NOMO-1 (cell line): ENCODE measurements around the gene TAF11L12.
"Not testable (repeated sequence)": the region's sequence is repeated elsewhere in the genome, so short reads cannot be mapped to it uniquely, and the experiment has no call there.

Experiments
- DNase-seq, 2 experiments: peaks; one replicate each; lab custom pipeline; 2025; ENCODE audit not compliant: unreplicated experiment in 2 of 2; lab: John Stamatoyannopoulos, UW

Gene TAF11L12

GRCh38 chr5:17610092-17610491, at the start of gene TAF11L12:
Gene TAF11L12, plus strand, starts transcription at chr5:17610392.
- DNase-seq: not testable (repeated sequence)

GRCh38 chr5:17585658-17586057, 24.5 kb upstream of the TAF11L12 start, which contains the start of gene TAF11L7:
Gene TAF11L7, minus strand, starts transcription at chr5:17585758.
- DNase-seq: not testable (repeated sequence)

- not testable (repeated sequence) for DNase-seq
Measured at GRCh38 chr5:17590860-17591259, 19.3 kb upstream of the TAF11L12 start, which contains the start of gene TAF11L8. Gene TAF11L8, minus strand, starts transcription at chr5:17590960.

- not testable (repeated sequence) for DNase-seq
Measured at GRCh38 chr5:17594255-17594654, 15.9 kb upstream of the TAF11L12 start, which contains the start of gene TAF11L9. Gene TAF11L9, minus strand, starts transcription at chr5:17594394.

GRCh38 chr5:17597728-17598127, 12.5 kb upstream of the TAF11L12 start, which contains the start of gene TAF11L10:
Gene TAF11L10, minus strand, starts transcription at chr5:17597828.
- not testable (repeated sequence) for DNase-seq

- DNase-seq: not testable (repeated sequence)
Measured at GRCh38 chr5:17603880-17604279, 6.3 kb upstream of the TAF11L12 start, which contains the start of gene TAF11L11. Gene TAF11L11, plus strand, starts transcription at chr5:17604183.

GRCh38 chr5:17604951-17605350, 5.2 kb upstream of the TAF11L12 start:
- DNase-seq: no peak

- not testable (repeated sequence) for DNase-seq
Measured at GRCh38 chr5:17607461-17607860, 2.7 kb upstream of the TAF11L12 start.

GRCh38 chr5:17614872-17615605, 4.8 kb downstream of the TAF11L12 start:
- no peak for DNase-seq

GRCh38 chr5:17619354-17619753, 9.2 kb downstream of the TAF11L12 start:
- DNase-seq: no peak

GRCh38 chr5:17620627-17621026, 10.4 kb downstream of the TAF11L12 start:
- no peak for DNase-seq

GRCh38 chr5:17625686-17626085, 15.5 kb downstream of the TAF11L12 start:
- DNase-seq: no peak

- DNase-seq: not testable (repeated sequence)
Measured at GRCh38 chr5:17631788-17632187, 21.6 kb downstream of the TAF11L12 start, which contains the start of gene TAF11L13. Gene TAF11L13, plus strand, starts transcription at chr5:17632088.

GRCh38 chr5:17634160-17634559, 24.0 kb downstream of the TAF11L12 start, which contains the start of gene TAF11L14:
Gene TAF11L14, plus strand, starts transcription at chr5:17634460.
- no peak for DNase-seq

GRCh38 chr5:17649232-17649631, 39.0 kb downstream of the TAF11L12 start:
- DNase-seq: not testable (repeated sequence)

GRCh38 chr5:17655201-17655759, 45.1 kb downstream of the TAF11L12 start:
- not testable (repeated sequence) for DNase-seq

- no peak for DNase-seq
Measured at GRCh38 chr5:17655921-17656320, 45.7 kb downstream of the TAF11L12 start.
